Liver (tissue), 3 donors: ENCODE measurements around the gene LAMA5.

Source experiments
- CTCF ChIP-seq: fragments of 150-350 bp; IDR thresholded peaks from 2 replicates; pipeline ENCODE4 v1.5.1; 2017; ENCODE audit warnings: improper control_type of control experiment, low read depth, low read length; ENCODE audit not compliant: missing input control
- FOXA1 ChIP-seq: IDR thresholded peaks from 2 replicates; pipeline ENCODE4 v1.6.1; 2016; ENCODE audit warnings: antibody characterized with exemption
- GABPA ChIP-seq, 2 donors: IDR thresholded peaks in 1 of 2; conservative IDR thresholded peaks in 1 of 2; 2 replicates each; pipeline ENCODE4 v1.6.1; 2016; ENCODE audit warnings: antibody characterized with exemption in 2 of 2, mild to moderate bottlenecking in 1 of 2, moderate library complexity in 1 of 2
- HNF4A ChIP-seq, 2 donors: conservative IDR thresholded peaks; 2 replicates each; pipeline ENCODE4 v1.6.1; 2016; ENCODE audit warnings: antibody characterized with exemption in 2 of 2, mild to moderate bottlenecking in 2 of 2
- JUND ChIP-seq, 2 donors: IDR thresholded peaks; 2 replicates each; pipeline ENCODE4 v1.6.1; 2016; ENCODE audit warnings: antibody characterized with exemption in 2 of 2
- MAX ChIP-seq: IDR thresholded peaks from 2 replicates; pipeline ENCODE4 v1.6.1; 2016; ENCODE audit warnings: antibody characterized with exemption
- REST ChIP-seq: IDR thresholded peaks from 2 replicates; pipeline ENCODE4 v1.6.1; 2016; ENCODE audit warnings: antibody characterized with exemption, mild to moderate bottlenecking
- TAF1 ChIP-seq: conservative IDR thresholded peaks from 2 replicates; pipeline ENCODE4 v1.6.1; 2016; ENCODE audit warnings: antibody characterized with exemption, mild to moderate bottlenecking
- YY1 ChIP-seq: IDR thresholded peaks from 2 replicates; pipeline ENCODE4 v1.6.1; 2016; ENCODE audit warnings: antibody characterized with exemption, mild to moderate bottlenecking
- ZBTB33 ChIP-seq: IDR thresholded peaks from 2 replicates; pipeline ENCODE4 v1.6.1; 2016; ENCODE audit warnings: antibody characterized with exemption
- donor health status: healthy.
- donor health status: healthy.

- no peak for TF ChIP-seq MAX
- TF ChIP-seq CTCF = no peak
- no peak for TF ChIP-seq REST
- no peak for TF ChIP-seq GABPA (IDR thresholded peaks at IDR 0.05 in 1 of 2, conservative IDR thresholded peaks at IDR 0.05 in 1 of 2)
- TF ChIP-seq ZBTB33 = no peak
- no peak for TF ChIP-seq JUND (IDR thresholded peaks at IDR 0.05)
- TF ChIP-seq TAF1 = no peak
- no peak for TF ChIP-seq YY1
- TF ChIP-seq FOXA1 = no peak
- no peak for TF ChIP-seq HNF4A (conservative IDR thresholded peaks at IDR 0.05)
These were observed 23.4 kb upstream of the LAMA5 start for GRCh38 chr20:62390317-62391164.
